Heart left ventricle (tissue), 13 donors: Measurements from ENCODE around the gene NAALADL2.

ENCODE experiments used
- POLR2A ChIP-seq, 2 donors: fragments of 450-650 bp; IDR thresholded peaks; one replicate each; pipeline ENCODE4 v1.6.1; 2017; ENCODE audit warnings: antibody characterized with exemption in 2 of 2, mild to moderate bottlenecking in 2 of 2, moderate library complexity in 2 of 2
- TF ChIP-seq, protein P1 (sequence below), 12 donors: fragments of 200-600 bp; sonication (generic) in 4 of 12; IDR thresholded peaks; one replicate each; pipeline versions ENCODE4 v1.5.0 to v1.8.0; 2018 to 2022; ENCODE audit warnings: antibody characterized with exemption in 12 of 12, mild to moderate bottlenecking in 5 of 12
- donor health status: ischemic (EF 13 %, LVEDD 7.1; RV severe dilation, severe dysfunction).
- donor health status: DM: no; HTN: yes; CAD: no.
- donor health status: DM: no; HTN: no; CAD: no.
- donor health status: ischemic (EF 25% LVEDD 6.9; RV normal size, moderate dysfunction).
- donor health status: ischemic (EF 25% LVEDD 5.7; RV mildly dilated, moderate dysfunction).
- donor health status: ischemic (EF 35%, LVEDD 5.7; RV mildly dilated, moderate dysfunction).
- donor health status: nonischemic (EF 11% LVEDD 7.7; RV severe dilation, severe dysfunction).
- donor health status: DM: yes; HTN: yes; CAD: no.
- donor health status: PGD.
- donor health status: ischemic (EF 29% LVEDD 5.4; RV normal size, mild dysfunction).
- donor health status: nonischemic (EF 23%, LVEDD 6.1; RV moderate dilation, normal function).

DNA sequence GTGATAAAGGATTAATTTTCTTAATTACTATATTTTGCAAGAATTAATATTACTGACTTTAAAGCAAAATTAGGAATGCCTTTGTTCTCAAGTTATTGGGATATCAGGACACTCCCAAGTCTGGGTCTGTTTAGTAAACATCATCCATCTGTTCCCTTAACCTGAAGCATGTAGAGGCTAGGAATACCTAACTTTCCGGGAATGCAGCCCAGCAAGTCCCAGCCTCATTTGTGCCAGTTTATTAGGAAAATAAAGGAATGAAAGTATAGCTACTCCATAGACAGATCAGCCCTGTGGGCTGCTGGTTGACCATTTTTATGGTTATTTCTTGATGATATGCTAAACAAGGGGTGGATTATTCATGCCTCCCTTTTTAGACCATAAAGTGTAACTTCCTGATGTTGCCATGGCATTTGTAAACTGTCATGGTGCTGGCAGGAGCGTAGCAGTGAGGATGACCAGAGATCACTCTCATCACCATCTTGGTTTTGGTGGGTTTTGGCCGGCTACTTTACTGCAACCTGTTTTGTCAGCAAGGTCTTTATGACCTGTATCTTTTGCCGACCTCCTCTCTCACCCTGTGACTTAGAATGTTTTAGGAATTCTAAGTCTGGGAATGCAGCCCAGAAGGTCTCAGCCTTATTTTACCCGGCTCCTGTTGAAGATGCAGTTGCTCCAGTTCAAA is 540.2 kb downstream of the NAALADL2 start:
- TF ChIP-seq, protein P1, sequence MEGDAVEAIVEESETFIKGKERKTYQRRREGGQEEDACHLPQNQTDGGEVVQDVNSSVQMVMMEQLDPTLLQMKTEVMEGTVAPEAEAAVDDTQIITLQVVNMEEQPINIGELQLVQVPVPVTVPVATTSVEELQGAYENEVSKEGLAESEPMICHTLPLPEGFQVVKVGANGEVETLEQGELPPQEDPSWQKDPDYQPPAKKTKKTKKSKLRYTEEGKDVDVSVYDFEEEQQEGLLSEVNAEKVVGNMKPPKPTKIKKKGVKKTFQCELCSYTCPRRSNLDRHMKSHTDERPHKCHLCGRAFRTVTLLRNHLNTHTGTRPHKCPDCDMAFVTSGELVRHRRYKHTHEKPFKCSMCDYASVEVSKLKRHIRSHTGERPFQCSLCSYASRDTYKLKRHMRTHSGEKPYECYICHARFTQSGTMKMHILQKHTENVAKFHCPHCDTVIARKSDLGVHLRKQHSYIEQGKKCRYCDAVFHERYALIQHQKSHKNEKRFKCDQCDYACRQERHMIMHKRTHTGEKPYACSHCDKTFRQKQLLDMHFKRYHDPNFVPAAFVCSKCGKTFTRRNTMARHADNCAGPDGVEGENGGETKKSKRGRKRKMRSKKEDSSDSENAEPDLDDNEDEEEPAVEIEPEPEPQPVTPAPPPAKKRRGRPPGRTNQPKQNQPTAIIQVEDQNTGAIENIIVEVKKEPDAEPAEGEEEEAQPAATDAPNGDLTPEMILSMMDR (IDR thresholded peaks at IDR 0.05) = no peak
- TF ChIP-seq POLR2A (IDR thresholded peaks at IDR 0.05) = no peak
